ENCODE measurements around the gene CDIP1. TPM values are rescaled to one million over a fixed set of nuclear protein-coding genes. Genes with fewer than 3 reads are reported as not detected.

CDIP1 gene
- total RNA-seq, 4 donors from 2014 or later: 18.3 to 33.4 (median 28.3) TPM

DNA sequence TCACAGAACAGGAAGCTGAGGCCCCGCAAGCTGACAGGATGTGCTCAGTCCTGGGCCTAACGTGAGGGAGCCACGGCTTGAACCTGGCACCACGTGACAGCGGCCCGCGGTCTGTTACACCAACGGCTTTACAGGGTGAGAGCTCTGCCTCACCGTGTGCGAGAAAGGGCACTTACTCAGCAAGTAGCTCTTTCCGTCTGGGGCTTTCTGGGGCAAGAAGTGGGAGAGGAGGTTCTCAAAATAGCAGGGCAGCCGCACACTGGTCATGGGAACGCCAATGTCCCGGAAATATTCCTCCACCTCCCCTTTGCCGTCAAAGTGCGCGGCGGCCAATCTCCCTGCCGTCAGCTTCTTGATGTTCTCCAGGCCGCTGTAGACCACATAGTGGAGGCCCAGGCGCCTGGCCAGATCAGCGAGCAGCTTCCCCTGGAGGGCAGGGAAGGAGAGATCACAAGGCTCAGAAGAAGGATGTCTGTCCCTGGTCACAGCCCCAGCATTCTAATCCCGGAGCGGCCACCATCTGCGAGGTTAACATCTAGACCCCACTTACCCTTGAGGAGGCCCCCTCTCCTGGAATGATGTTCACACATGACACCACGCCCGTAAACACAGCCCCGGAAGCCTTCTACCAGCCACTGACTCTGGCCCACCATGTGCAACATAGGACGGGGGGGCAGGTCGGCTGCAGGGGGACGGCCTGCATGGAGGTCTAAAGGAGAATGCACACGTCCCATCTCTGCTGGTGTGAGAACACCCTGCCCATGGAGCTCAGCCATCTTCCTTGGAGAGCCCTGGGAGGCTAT is 72.4 kb downstream of the CDIP1 start:
- Histone ChIP-seq H3K4me3 (no peak overlapping the region), H3K36me3 (peaks cover 18 to 90% (median 63%) of the 10 kb centered on the region in 4 donors), H3K9me3 (no peaks in the 10 kb centered on the region), H3K4me1 (peaks cover 0 to 4% (median 0%) of the 10 kb centered on the region in 4 donors), H3K27me3 (no peaks in the 10 kb centered on the region), H3K27ac (replicated peaks in 1 of 4) (no peak overlapping the region)
- DNase-seq (ENCODE audit: extremely low spot score): no peak
- WGBS: 89% methylated on average over 20 of the region's 32 CpGs
- no peak for TF ChIP-seq EP300 (IDR thresholded peaks at IDR 0.05)
- TF ChIP-seq, protein P1, sequence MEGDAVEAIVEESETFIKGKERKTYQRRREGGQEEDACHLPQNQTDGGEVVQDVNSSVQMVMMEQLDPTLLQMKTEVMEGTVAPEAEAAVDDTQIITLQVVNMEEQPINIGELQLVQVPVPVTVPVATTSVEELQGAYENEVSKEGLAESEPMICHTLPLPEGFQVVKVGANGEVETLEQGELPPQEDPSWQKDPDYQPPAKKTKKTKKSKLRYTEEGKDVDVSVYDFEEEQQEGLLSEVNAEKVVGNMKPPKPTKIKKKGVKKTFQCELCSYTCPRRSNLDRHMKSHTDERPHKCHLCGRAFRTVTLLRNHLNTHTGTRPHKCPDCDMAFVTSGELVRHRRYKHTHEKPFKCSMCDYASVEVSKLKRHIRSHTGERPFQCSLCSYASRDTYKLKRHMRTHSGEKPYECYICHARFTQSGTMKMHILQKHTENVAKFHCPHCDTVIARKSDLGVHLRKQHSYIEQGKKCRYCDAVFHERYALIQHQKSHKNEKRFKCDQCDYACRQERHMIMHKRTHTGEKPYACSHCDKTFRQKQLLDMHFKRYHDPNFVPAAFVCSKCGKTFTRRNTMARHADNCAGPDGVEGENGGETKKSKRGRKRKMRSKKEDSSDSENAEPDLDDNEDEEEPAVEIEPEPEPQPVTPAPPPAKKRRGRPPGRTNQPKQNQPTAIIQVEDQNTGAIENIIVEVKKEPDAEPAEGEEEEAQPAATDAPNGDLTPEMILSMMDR (IDR thresholded peaks at IDR 0.05): no peak
- intact Hi-C loops (cut with DNase I): no loop called here

DNA sequence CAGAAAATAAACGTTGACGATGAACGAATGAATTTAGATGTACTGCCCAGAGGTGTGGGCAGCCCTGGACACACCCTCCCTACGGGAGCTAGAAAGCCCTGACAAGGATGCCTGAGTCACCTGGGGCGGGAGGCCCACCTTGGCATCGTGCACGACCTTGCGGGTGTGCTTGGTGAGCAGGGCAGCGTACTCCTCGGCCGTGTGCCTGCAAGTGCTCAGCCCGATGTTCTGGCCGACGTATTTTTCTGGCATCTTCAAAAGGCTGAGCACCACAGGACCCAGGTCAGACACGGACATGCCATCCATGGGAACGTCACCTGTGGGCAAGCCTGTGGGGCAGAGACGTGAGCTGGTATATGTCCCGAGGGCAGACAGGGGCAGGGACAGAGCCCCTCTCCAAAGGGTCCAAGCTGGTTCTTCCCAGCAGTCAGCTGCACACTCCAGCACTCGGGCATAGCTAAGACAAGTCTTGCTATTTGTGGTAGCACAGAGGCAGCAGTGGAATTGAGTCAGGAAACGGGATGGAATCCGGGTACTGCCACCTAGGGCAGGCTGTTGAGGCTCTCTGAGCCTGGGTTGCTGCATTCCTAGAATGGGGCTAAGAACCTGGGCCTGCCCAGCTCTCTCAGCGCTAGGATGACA is 74.9 kb downstream of the CDIP1 start:
- TF ChIP-seq EP300 (IDR thresholded peaks at IDR 0.05): no peak
- TF ChIP-seq, protein P1 (IDR thresholded peaks at IDR 0.05): no peak
- no peak for TF ChIP-seq POLR2A (IDR thresholded peaks at IDR 0.05; ENCODE audit: low read depth)
- no peak for TF ChIP-seq POLR2AphosphoS5 (IDR thresholded peaks at IDR 0.05)
- Histone ChIP-seq H3K4me3 (no peak overlapping the region), H3K27me3 (no peaks in the 10 kb centered on the region), H3K9me3 (no peaks in the 10 kb centered on the region), H3K4me1 (peaks cover 0 to 4% (median 0%) of the 10 kb centered on the region in 4 donors), H3K27ac (replicated peaks in 1 of 4) (no peak overlapping the region), H3K36me3 (peaks cover 12 to 92% (median 66%) of the 10 kb centered on the region in 4 donors)
- 82% methylated on average over 13 of the region's 22 CpGs for WGBS
- intact Hi-C loops (cut with DNase I): no loop called here
- DNase-seq (ENCODE audit: extremely low spot score): no peak

DNA sequence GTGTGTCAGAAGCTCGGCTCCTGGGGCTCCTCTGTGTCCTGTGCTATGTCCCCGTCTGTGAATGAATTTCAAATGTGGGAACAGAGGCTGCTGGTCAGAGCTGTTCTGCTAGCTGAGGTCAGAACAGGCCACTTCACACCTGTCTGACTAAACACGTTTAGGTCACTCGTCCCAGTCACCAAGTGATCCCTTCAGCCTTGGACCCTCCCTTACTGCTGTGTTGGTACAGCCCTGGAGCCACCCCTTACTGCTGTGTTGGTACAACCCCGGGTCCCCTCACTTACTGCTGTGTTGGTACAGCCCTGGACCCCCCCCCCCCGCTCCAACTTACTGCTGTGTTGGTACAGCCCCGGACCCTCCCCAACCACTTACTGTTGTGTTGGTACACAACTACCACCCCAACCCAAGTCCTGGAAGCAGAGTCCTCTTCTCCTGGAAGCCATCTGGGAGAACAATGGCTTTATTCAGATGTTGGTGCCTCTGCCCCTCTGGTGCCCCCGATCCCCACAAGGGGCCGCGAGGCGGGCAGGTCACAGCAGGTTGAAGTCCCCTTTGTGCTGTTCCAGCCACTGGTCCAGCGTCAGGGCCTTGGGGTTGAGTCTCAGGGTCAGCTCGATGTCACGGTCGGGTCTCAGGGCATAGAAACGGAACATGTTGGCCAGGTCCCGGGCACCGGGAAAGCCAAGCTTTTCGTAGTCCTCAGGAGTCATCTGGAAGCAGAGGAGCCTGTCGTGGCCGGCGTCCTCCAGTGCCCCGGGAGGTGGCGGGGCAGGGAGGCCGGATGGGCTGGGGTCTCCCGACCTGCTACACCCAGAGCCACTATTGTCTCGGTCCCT is 77.1 kb downstream of the CDIP1 start:
- Histone ChIP-seq H3K27me3 (no peaks in the 10 kb centered on the region), H3K36me3 (peaks cover 13 to 93% (median 67%) of the 10 kb centered on the region in 4 donors), H3K4me1 (peaks cover 0 to 4% (median 0%) of the 10 kb centered on the region in 4 donors), H3K4me3 (no peak overlapping the region), H3K27ac (replicated peaks in 1 of 4) (no peak overlapping the region), H3K9me3 (no peaks in the 10 kb centered on the region)
- WGBS: 80% methylated on average over 10 of the region's 27 CpGs
- no peak for TF ChIP-seq POLR2A (IDR thresholded peaks at IDR 0.05; ENCODE audit: low read depth)
- TF ChIP-seq, protein P1 (IDR thresholded peaks at IDR 0.05): no peak
- TF ChIP-seq EP300 (IDR thresholded peaks at IDR 0.05): no peak
- TF ChIP-seq POLR2AphosphoS5 (IDR thresholded peaks at IDR 0.05): no peak
- intact Hi-C loops (cut with DNase I): no loop called here
- DNase-seq (ENCODE audit: extremely low spot score): no peak

DNA sequence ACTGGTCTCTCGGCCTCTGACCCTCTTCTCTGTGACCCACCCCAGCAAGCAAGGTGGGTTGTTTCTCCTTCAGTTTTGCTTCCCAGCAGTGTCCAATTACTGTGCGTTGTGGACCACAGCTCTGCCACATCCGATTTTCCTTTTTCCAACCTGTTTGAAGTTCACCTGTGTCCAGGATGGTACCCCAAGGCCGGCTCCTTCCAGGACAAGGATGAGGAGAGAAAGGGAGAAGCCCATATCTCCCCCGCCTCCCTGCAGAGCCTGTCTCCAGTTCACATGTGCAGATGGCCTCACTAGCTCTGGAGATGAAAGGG is 77.7 kb downstream of the CDIP1 start:
- no peak for TF ChIP-seq POLR2AphosphoS5 (IDR thresholded peaks at IDR 0.05)
- TF ChIP-seq, protein P1 (IDR thresholded peaks at IDR 0.05): no peak
- TF ChIP-seq EP300 (IDR thresholded peaks at IDR 0.05): no peak
- no peak for TF ChIP-seq POLR2A (IDR thresholded peaks at IDR 0.05; ENCODE audit: low read depth)
- intact Hi-C loops (cut with DNase I): no loop called here
- H3K4me3 ChIP-seq: no peak overlapping the region
- H3K4me1 ChIP-seq: peaks cover 0 to 4% (median 0%) of the 10 kb centered on the region in 4 donors
- H3K27me3 ChIP-seq: no peaks in the 10 kb centered on the region
- DNase-seq (ENCODE audit: extremely low spot score): no peak
- no peaks in the 10 kb centered on the region for H3K9me3 ChIP-seq
- no peak overlapping the region for H3K27ac ChIP-seq (replicated peaks in 1 of 4)
- 84% methylated on average over 5 of the region's 5 CpGs for WGBS
- H3K36me3 ChIP-seq: peaks cover 15 to 93% (median 67%) of the 10 kb centered on the region in 4 donors

Other genes starting within 250 kb of the CDIP1 start
- 10 to 100 TPM; 10.8 to 32.6 (median 14.9) TPM for gene GLIS2, start 222.7 kb downstream of the CDIP1 start, total RNA-seq
- gene PAM16, start 187.5 kb downstream of the CDIP1 start, total RNA-seq: 10 to 100 TPM; 24.5 to 44.1 (median 40.2) TPM
- gene VASN, start 166.9 kb downstream of the CDIP1 start, total RNA-seq: 10 to 100 TPM in 3 of 4 donors, 1 to 10 TPM in 1; 7.1 to 31.3 (median 21.7) TPM
- gene CORO7, start 122.2 kb downstream of the CDIP1 start, total RNA-seq: 10 to 100 TPM; 11.6 to 24.6 (median 21.3) TPM
- 10 to 100 TPM; 40.6 to 51.2 (median 45.9) TPM for gene DNAJA3, start 112.9 kb downstream of the CDIP1 start, total RNA-seq
- gene NMRAL1, start 64.1 kb downstream of the CDIP1 start, total RNA-seq: 10 to 100 TPM; 29.1 to 50.0 (median 45.3) TPM
- gene HMOX2, start 62.4 kb downstream of the CDIP1 start, total RNA-seq: 10 to 100 TPM; 26.6 to 45.9 (median 44.7) TPM
- gene C16orf96, start 17.6 kb upstream of the CDIP1 start, total RNA-seq: not detected
- 10 to 100 TPM; 11.2 to 34.6 (median 17.9) TPM for gene UBALD1, start 76.1 kb upstream of the CDIP1 start, total RNA-seq
- 10 to 100 TPM; 40.3 to 75.6 (median 48.5) TPM for gene MGRN1, start 86.1 kb upstream of the CDIP1 start, total RNA-seq
- gene NUDT16L1, start 154.8 kb upstream of the CDIP1 start, total RNA-seq: 10 to 100 TPM; 18.1 to 33.9 (median 24.6) TPM
- 10 to 100 TPM; 17.0 to 29.0 (median 24.7) TPM for gene ANKS3, start 195.5 kb upstream of the CDIP1 start, total RNA-seq
- 1 to 10 TPM in 2 of 4 donors, under 1 TPM in 2; 0.42 to 1.7 (median 0.94) TPM for gene DNAAF8, start 195.8 kb upstream of the CDIP1 start, total RNA-seq
- 10 to 100 TPM in 2 of 4 donors, 1 to 10 TPM in 2; 7.5 to 19.4 (median 13.9) TPM for gene ZNF500, start 228.4 kb upstream of the CDIP1 start, total RNA-seq
- 1 to 10 TPM in 1 of 4 donors, not detected in 3; 1.7 TPM for gene SEPTIN12, start 249.6 kb upstream of the CDIP1 start, total RNA-seq

All from esophagus muscularis mucosa (tissue), 4 donors.